Measurements from ENCODE around the gene CPA3. TPM values are rescaled to one million over a fixed set of nuclear protein-coding genes. Genes with fewer than 3 reads are reported as not detected.

The CPA3 gene
- total and polyA plus RNA-seq, 2 donors = 1.0 to 6.3 TPM

DNA sequence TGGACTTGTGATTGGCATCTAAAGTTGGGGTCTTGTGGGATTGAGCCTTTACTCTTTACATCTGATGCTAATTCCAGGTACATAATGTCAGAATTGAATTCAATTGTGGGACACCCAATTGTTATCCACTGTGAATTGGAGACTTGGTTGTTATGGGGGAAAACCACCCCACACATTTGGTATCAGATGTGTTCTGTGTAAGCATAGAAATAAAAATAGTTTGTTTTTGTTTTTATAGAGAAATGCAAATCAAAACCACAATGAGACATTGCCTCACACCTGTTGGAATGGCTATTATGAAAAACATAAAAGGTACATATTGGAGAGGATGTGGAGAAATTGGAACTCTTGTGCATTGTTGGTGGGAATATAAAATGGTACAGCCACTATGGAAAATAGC lies 58.5 kb downstream of the CPA3 start:
- no peak overlapping the region for H3K27ac ChIP-seq (ENCODE audit: low read depth in 1 of 2, low read length in 1 of 2)
- peaks cover 0 to 5% of the 10 kb centered on the region in 2 donors for H3K9me3 ChIP-seq (ENCODE audit: control insufficient read depth in 2 of 2, insufficient read depth in 1 of 2, low read length in 1 of 2)
- no peaks in the 10 kb centered on the region for H3K36me3 ChIP-seq (ENCODE audit: control insufficient read depth in 2 of 2, insufficient read depth in 2 of 2, low read length in 1 of 2)
- H3K27me3 ChIP-seq (ENCODE audit: control insufficient read depth in 2 of 2, insufficient read depth in 1 of 2, low read length in 1 of 2) = no peaks in the 10 kb centered on the region
- no peak for DNase-seq (ENCODE audit: low read depth in 6 of 9, low spot score in 9 of 9)
- H3K4me1 ChIP-seq (ENCODE audit: control insufficient read depth in 2 of 2, insufficient read depth in 2 of 2, low read length in 2 of 2) = no peaks in the 10 kb centered on the region
- H3K4me3 ChIP-seq (ENCODE audit: low read length in 2 of 2) = no peak overlapping the region

GRCh38 chr3:148924562-148924961 lies 59.5 kb downstream of the CPA3 start:
- DNase-seq (ENCODE audit: low read depth in 6 of 9, low spot score in 9 of 9) = no peak
- H3K27me3 ChIP-seq (ENCODE audit: control insufficient read depth in 2 of 2, insufficient read depth in 1 of 2, low read length in 1 of 2) = no peaks in the 10 kb centered on the region
- 92% methylated on average over 3 of the region's 3 CpGs for WGBS
- no peak overlapping the region for H3K4me3 ChIP-seq (ENCODE audit: low read length in 2 of 2)
- no peak overlapping the region for H3K27ac ChIP-seq (ENCODE audit: low read depth in 1 of 2, low read length in 1 of 2)
- H3K4me1 ChIP-seq (ENCODE audit: control insufficient read depth in 2 of 2, insufficient read depth in 2 of 2, low read length in 2 of 2) = no peaks in the 10 kb centered on the region
- no peaks in the 10 kb centered on the region for H3K36me3 ChIP-seq (ENCODE audit: control insufficient read depth in 2 of 2, insufficient read depth in 2 of 2, low read length in 1 of 2)
- peaks cover 0 to 5% of the 10 kb centered on the region in 2 donors for H3K9me3 ChIP-seq (ENCODE audit: control insufficient read depth in 2 of 2, insufficient read depth in 1 of 2, low read length in 1 of 2)

DNA sequence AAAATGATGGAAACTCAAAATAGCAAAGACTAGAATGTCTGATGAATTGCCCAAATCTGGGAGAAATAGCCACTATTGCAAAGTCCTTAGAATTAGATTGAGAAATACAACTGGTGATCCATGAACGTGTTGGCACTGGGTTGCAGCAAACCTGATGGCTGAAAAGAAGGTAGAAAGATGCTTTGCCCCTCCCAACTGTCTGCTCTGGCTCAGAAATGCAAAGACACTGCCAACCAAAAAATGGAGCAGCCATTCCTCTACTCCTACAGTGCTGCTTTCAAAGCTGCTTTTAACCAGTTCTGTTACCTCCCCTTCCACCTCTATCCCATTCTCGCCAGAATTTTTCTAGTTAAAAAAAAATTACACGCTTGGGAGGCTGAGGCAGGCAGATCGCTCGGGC lies 60.7 kb downstream of the CPA3 start:
- Histone ChIP-seq H3K4me1 (ENCODE audit: control insufficient read depth in 2 of 2, insufficient read depth in 2 of 2, low read length in 2 of 2) (no peaks in the 10 kb centered on the region), H3K36me3 (ENCODE audit: control insufficient read depth in 2 of 2, insufficient read depth in 2 of 2, low read length in 1 of 2) (no peaks in the 10 kb centered on the region), H3K27me3 (ENCODE audit: control insufficient read depth in 2 of 2, insufficient read depth in 1 of 2, low read length in 1 of 2) (no peaks in the 10 kb centered on the region), H3K4me3 (ENCODE audit: low read length in 2 of 2) (no peak overlapping the region), H3K9me3 (ENCODE audit: control insufficient read depth in 2 of 2, insufficient read depth in 1 of 2, low read length in 1 of 2) (peaks cover 0 to 5% of the 10 kb centered on the region in 2 donors), H3K27ac (ENCODE audit: low read depth in 1 of 2, low read length in 1 of 2) (no peak overlapping the region)
- DNase-seq (ENCODE audit: low read depth in 6 of 9, low spot score in 9 of 9) = no peak
- WGBS = 91% methylated on average over 5 of the region's 5 CpGs

DNA sequence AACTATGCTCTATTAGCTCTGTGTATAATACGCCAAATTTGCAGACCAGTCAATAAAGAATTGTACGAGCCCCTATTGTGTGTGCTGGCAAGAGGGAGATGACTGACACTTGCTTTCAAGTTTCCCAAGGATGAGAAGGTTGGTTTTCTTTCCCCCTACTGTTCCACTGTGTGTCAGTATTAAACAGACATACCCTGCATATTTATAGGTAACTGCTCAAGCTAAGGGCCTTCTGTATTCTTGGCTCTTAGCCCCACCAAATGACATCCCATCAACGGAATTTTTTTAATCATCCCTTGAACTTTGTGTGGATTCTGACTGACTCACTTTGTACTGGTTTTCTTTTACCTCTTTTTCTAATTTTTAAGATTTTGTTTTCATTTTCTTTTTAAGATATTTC lies 65.7 kb downstream of the CPA3 start:
- DNase-seq (ENCODE audit: low read depth in 6 of 9, low spot score in 9 of 9) = no peak
- no peak overlapping the region for H3K4me3 ChIP-seq (ENCODE audit: low read length in 2 of 2)
- H3K4me1 ChIP-seq (ENCODE audit: control insufficient read depth in 2 of 2, insufficient read depth in 2 of 2, low read length in 2 of 2) = no peaks in the 10 kb centered on the region
- no peak overlapping the region for H3K27ac ChIP-seq (ENCODE audit: low read depth in 1 of 2, low read length in 1 of 2)
- no peaks in the 10 kb centered on the region for H3K27me3 ChIP-seq (ENCODE audit: control insufficient read depth in 2 of 2, insufficient read depth in 1 of 2, low read length in 1 of 2)
- H3K36me3 ChIP-seq (ENCODE audit: control insufficient read depth in 2 of 2, insufficient read depth in 2 of 2, low read length in 1 of 2) = no peaks in the 10 kb centered on the region
- H3K9me3 ChIP-seq (ENCODE audit: control insufficient read depth in 2 of 2, insufficient read depth in 1 of 2, low read length in 1 of 2) = no peaks in the 10 kb centered on the region
- WGBS = 94% methylated on average over 3 of the region's 3 CpGs

GRCh38 chr3:148931574-148931973 lies 66.5 kb downstream of the CPA3 start:
- H3K9me3 ChIP-seq (ENCODE audit: control insufficient read depth in 2 of 2, insufficient read depth in 1 of 2, low read length in 1 of 2) = no peaks in the 10 kb centered on the region
- H3K27ac ChIP-seq (ENCODE audit: low read depth in 1 of 2, low read length in 1 of 2) = no peak overlapping the region
- H3K27me3 ChIP-seq (ENCODE audit: control insufficient read depth in 2 of 2, insufficient read depth in 1 of 2, low read length in 1 of 2) = peaks cover 0 to 2% of the 10 kb centered on the region in 2 donors
- DNase-seq (ENCODE audit: low read depth in 6 of 9, low spot score in 9 of 9) = no peak
- H3K4me1 ChIP-seq (ENCODE audit: control insufficient read depth in 2 of 2, insufficient read depth in 2 of 2, low read length in 2 of 2) = no peaks in the 10 kb centered on the region
- H3K4me3 ChIP-seq (ENCODE audit: low read length in 2 of 2) = no peak overlapping the region
- H3K36me3 ChIP-seq (ENCODE audit: control insufficient read depth in 2 of 2, insufficient read depth in 2 of 2, low read length in 1 of 2) = no peaks in the 10 kb centered on the region
- 96% methylated on average over 4 of the region's 4 CpGs for WGBS

GRCh38 chr3:148932972-148933371 lies 67.9 kb downstream of the CPA3 start:
- no peak for DNase-seq (ENCODE audit: low read depth in 6 of 9, low spot score in 9 of 9)
- WGBS = 91% methylated on average over 3 of the region's 3 CpGs
- no peaks in the 10 kb centered on the region for H3K4me1 ChIP-seq (ENCODE audit: control insufficient read depth in 2 of 2, insufficient read depth in 2 of 2, low read length in 2 of 2)
- no peaks in the 10 kb centered on the region for H3K36me3 ChIP-seq (ENCODE audit: control insufficient read depth in 2 of 2, insufficient read depth in 2 of 2, low read length in 1 of 2)
- no peak overlapping the region for H3K27ac ChIP-seq (ENCODE audit: low read depth in 1 of 2, low read length in 1 of 2)
- no peak overlapping the region for H3K4me3 ChIP-seq (ENCODE audit: low read length in 2 of 2)
- peaks cover 0 to 2% of the 10 kb centered on the region in 2 donors for H3K27me3 ChIP-seq (ENCODE audit: control insufficient read depth in 2 of 2, insufficient read depth in 1 of 2, low read length in 1 of 2)
- no peaks in the 10 kb centered on the region for H3K9me3 ChIP-seq (ENCODE audit: control insufficient read depth in 2 of 2, insufficient read depth in 1 of 2, low read length in 1 of 2)

- H3K4me1 ChIP-seq (ENCODE audit: control insufficient read depth in 2 of 2, insufficient read depth in 2 of 2, low read length in 2 of 2) = no peaks in the 10 kb centered on the region
- peaks cover 0 to 2% of the 10 kb centered on the region in 2 donors for H3K27me3 ChIP-seq (ENCODE audit: control insufficient read depth in 2 of 2, insufficient read depth in 1 of 2, low read length in 1 of 2)
- no peaks in the 10 kb centered on the region for H3K9me3 ChIP-seq (ENCODE audit: control insufficient read depth in 2 of 2, insufficient read depth in 1 of 2, low read length in 1 of 2)
- H3K4me3 ChIP-seq (ENCODE audit: low read length in 2 of 2) = no peak overlapping the region
- 97% methylated on average over 10 of the region's 10 CpGs for WGBS
- H3K27ac ChIP-seq (ENCODE audit: low read depth in 1 of 2, low read length in 1 of 2) = no peak overlapping the region
- no peaks in the 10 kb centered on the region for H3K36me3 ChIP-seq (ENCODE audit: control insufficient read depth in 2 of 2, insufficient read depth in 2 of 2, low read length in 1 of 2)
- DNase-seq (ENCODE audit: low read depth in 6 of 9, low spot score in 9 of 9) = no peak
Observed at GRCh38 chr3:148937467-148938255, 72.6 kb downstream of the CPA3 start.

GRCh38 chr3:148938306-148938705 lies 73.2 kb downstream of the CPA3 start:
- H3K9me3 ChIP-seq (ENCODE audit: control insufficient read depth in 2 of 2, insufficient read depth in 1 of 2, low read length in 1 of 2) = no peaks in the 10 kb centered on the region
- H3K4me1 ChIP-seq (ENCODE audit: control insufficient read depth in 2 of 2, insufficient read depth in 2 of 2, low read length in 2 of 2) = no peaks in the 10 kb centered on the region
- no peaks in the 10 kb centered on the region for H3K36me3 ChIP-seq (ENCODE audit: control insufficient read depth in 2 of 2, insufficient read depth in 2 of 2, low read length in 1 of 2)
- WGBS = 96% methylated on average over 2 of the region's 2 CpGs
- no peak overlapping the region for H3K4me3 ChIP-seq (ENCODE audit: low read length in 2 of 2)
- peaks cover 0 to 2% of the 10 kb centered on the region in 2 donors for H3K27me3 ChIP-seq (ENCODE audit: control insufficient read depth in 2 of 2, insufficient read depth in 1 of 2, low read length in 1 of 2)
- DNase-seq (ENCODE audit: low read depth in 6 of 9, low spot score in 9 of 9) = no peak
- no peak overlapping the region for H3K27ac ChIP-seq (ENCODE audit: low read depth in 1 of 2, low read length in 1 of 2)

DNA sequence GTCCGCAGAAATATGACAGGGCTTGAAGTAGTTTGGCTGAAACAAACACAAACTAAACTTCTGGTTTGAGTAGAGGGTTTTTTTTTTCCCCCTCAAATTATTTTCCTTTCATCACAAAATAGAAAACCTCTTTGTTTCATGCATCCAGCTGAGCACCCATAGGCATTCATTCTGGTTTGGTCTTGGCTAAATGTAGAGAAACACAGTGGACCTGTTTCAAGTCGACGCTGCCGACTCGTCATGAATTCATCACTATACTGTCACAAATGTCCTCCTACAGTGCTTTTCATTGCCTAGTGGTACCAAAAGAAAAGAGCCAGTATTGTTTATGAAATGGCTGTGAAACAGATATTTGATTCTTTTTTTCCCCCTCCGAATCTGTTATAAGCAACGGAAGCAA lies 73.8 kb downstream of the CPA3 start:
- WGBS = 96% methylated on average over 7 of the region's 7 CpGs
- no peak overlapping the region for H3K4me3 ChIP-seq (ENCODE audit: low read length in 2 of 2)
- no peaks in the 10 kb centered on the region for H3K4me1 ChIP-seq (ENCODE audit: control insufficient read depth in 2 of 2, insufficient read depth in 2 of 2, low read length in 2 of 2)
- no peak overlapping the region for H3K27ac ChIP-seq (ENCODE audit: low read depth in 1 of 2, low read length in 1 of 2)
- H3K9me3 ChIP-seq (ENCODE audit: control insufficient read depth in 2 of 2, insufficient read depth in 1 of 2, low read length in 1 of 2) = no peaks in the 10 kb centered on the region
- H3K27me3 ChIP-seq (ENCODE audit: control insufficient read depth in 2 of 2, insufficient read depth in 1 of 2, low read length in 1 of 2) = peaks cover 0 to 2% of the 10 kb centered on the region in 2 donors
- no peaks in the 10 kb centered on the region for H3K36me3 ChIP-seq (ENCODE audit: control insufficient read depth in 2 of 2, insufficient read depth in 2 of 2, low read length in 1 of 2)
- DNase-seq (ENCODE audit: low read depth in 6 of 9, low spot score in 9 of 9) = no peak

Data from thymus (tissue), 11 donors.